Measurements from ENCODE around the gene SNX5.
A peak's percentile ranks its signal among the peaks of the same experiment; 100 is the strongest.

SNX5 gene

GRCh38 chr20:17992847-17993513 lies 24.4 kb upstream of the SNX5 start:
- DNase-seq (ENCODE audit: low read depth): no peak

GRCh38 chr20:17992224-17992637 lies 23.6 kb upstream of the SNX5 start:
- no peak for DNase-seq (ENCODE audit: low read depth)

- DNase-seq (ENCODE audit: low read depth): no peak
Measured at GRCh38 chr20:17990278-17990972, 21.8 kb upstream of the SNX5 start.

- DNase-seq (ENCODE audit: low read depth): no peak
Measured at GRCh38 chr20:17987988-17988387, 19.4 kb upstream of the SNX5 start.

GRCh38 chr20:17985388-17986018 lies 16.9 kb upstream of the SNX5 start:
- DNase-seq (ENCODE audit: low read depth): no peak

GRCh38 chr20:17976305-17976704 lies 7.7 kb upstream of the SNX5 start:
- DNase-seq (ENCODE audit: low read depth): no peak

- DNase-seq (ENCODE audit: low read depth): no peak
Measured at GRCh38 chr20:17972121-17972520, 3.5 kb upstream of the SNX5 start.

GRCh38 chr20:17971300-17972013 lies 2.9 kb upstream of the SNX5 start:
- no peak for DNase-seq (ENCODE audit: low read depth)

GRCh38 chr20:17969884-17970409 lies 1.4 kb upstream of the SNX5 start:
- no peak for DNase-seq (ENCODE audit: low read depth)

- peak; percentile 7 for DNase-seq (ENCODE audit: low read depth)
Measured at GRCh38 chr20:17969278-17969883, 787 bp upstream of the SNX5 start.

- no peak for DNase-seq (ENCODE audit: low read depth)
Measured at GRCh38 chr20:17967521-17968365, 851 bp downstream of the SNX5 start.

- DNase-seq (ENCODE audit: low read depth): no peak
Measured at GRCh38 chr20:17966432-17967310, 1.9 kb downstream of the SNX5 start.

- DNase-seq (ENCODE audit: low read depth): no peak
Measured at GRCh38 chr20:17965042-17965697, 3.4 kb downstream of the SNX5 start.

- DNase-seq (ENCODE audit: low read depth): no peak
Measured at GRCh38 chr20:17964632-17965031, 4.0 kb downstream of the SNX5 start.

GRCh38 chr20:17964073-17964472 lies 4.5 kb downstream of the SNX5 start:
- DNase-seq (ENCODE audit: low read depth): no peak

GRCh38 chr20:17963114-17963897 lies 5.3 kb downstream of the SNX5 start:
- DNase-seq (ENCODE audit: low read depth): no peak

GRCh38 chr20:17961587-17961940 lies 7.0 kb downstream of the SNX5 start:
- no peak for DNase-seq (ENCODE audit: low read depth)

- DNase-seq (ENCODE audit: low read depth): no peak
Measured at GRCh38 chr20:17960927-17961586, 7.5 kb downstream of the SNX5 start.

Data from activated gamma-delta T cell treated with anti-CD3 and anti-CD28 coated beads, Interleukin-2, amount 50 U/mL, for 16 hours (primary cell).